PC-3 (cell line): Measurements from ENCODE around the gene PRR16.

Experiments
- EZH2 ChIP-seq: fragments of 300-600 bp; sonication (generic); IDR thresholded peaks from one replicate; pipeline ENCODE4 v1.6.1; 2017; ENCODE audit warnings: antibody characterized with exemption, mild to moderate bottlenecking, low read length; ENCODE audit not compliant: unreplicated experiment
- EZH2phosphoT487 ChIP-seq: fragments of 300-600 bp; sonication (generic); IDR thresholded peaks from 2 replicates; pipeline ENCODE4 v1.6.1; 2018; ENCODE audit warnings: mild to moderate bottlenecking, antibody characterized with exemption, low read length, borderline replicate concordance
- TF ChIP-seq, protein P1 (sequence below): fragments of 300-600 bp; sonication (generic); conservative IDR thresholded peaks from 2 replicates; pipeline ENCODE4 v1.5.1; 2017; ENCODE audit warnings: antibody characterized with exemption, low read depth, mild to moderate bottlenecking, low read length

GRCh38 chr5:120452471-120452870 is 11.6 kb upstream of the PRR16 start:
- TF ChIP-seq, protein P1, sequence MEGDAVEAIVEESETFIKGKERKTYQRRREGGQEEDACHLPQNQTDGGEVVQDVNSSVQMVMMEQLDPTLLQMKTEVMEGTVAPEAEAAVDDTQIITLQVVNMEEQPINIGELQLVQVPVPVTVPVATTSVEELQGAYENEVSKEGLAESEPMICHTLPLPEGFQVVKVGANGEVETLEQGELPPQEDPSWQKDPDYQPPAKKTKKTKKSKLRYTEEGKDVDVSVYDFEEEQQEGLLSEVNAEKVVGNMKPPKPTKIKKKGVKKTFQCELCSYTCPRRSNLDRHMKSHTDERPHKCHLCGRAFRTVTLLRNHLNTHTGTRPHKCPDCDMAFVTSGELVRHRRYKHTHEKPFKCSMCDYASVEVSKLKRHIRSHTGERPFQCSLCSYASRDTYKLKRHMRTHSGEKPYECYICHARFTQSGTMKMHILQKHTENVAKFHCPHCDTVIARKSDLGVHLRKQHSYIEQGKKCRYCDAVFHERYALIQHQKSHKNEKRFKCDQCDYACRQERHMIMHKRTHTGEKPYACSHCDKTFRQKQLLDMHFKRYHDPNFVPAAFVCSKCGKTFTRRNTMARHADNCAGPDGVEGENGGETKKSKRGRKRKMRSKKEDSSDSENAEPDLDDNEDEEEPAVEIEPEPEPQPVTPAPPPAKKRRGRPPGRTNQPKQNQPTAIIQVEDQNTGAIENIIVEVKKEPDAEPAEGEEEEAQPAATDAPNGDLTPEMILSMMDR = no peak
- TF ChIP-seq EZH2 (no peak), EZH2phosphoT487 (no peak)
